ENCODE measurements around the gene TPSG1. TPM values are rescaled to one million over a fixed set of nuclear protein-coding genes. Genes with fewer than 3 reads are reported as not detected.

The TPSG1 gene
- total RNA-seq, 1 experiment from 2014 or later, result not detected

DNA sequence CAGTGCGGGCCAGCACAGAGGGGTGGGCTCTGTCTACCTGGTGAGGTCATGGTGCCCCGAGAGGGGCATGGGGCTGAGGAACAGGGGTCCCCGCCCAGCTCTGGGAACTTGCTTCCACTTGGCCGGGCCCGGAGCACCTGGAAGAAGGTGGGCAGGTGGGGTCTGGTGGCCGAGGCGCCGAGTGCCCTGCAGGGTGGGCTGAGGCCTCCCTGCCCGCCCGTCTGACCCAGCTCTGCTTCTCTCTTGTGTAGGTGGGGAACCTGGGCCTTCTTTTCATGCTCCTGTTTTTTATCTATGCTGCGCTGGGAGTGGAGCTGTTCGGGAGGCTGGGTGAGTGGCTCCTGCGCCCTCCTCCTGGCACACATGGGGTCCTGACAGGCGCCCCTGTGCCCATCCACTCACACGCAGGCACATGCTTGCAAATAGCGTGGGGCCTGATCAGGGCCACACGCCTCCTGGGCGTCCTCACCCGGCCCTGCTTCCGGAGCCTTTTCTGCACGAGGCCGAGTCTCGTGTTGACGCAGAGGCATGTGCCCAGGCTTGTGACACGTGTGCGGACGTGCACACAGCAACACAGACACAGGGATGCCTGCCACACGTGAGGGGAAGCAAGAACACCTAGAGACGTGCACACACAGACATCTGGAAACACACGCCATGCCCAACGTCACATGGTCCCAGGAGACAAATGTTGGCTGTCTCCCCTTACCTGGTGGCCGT, 8.2 kb downstream of the TPSG1 start:
- H3K27ac ChIP-seq (ENCODE audit: insufficient read length, low read depth, low read length), result no peak overlapping the region
- peak overlapping the region in 1 of 3 experiments; percentile 70; a peak in 1 of 7 replicates for H3K27ac Mint-ChIP-seq
- H3K14ac ChIP-seq (ENCODE audit: insufficient read depth, low read length), result no peak overlapping the region; the same call in 1 of the 2 replicates
- H3K79me2 ChIP-seq (ENCODE audit: insufficient read depth, low read length), result no peaks in the 10 kb centered on the region
- no peak overlapping the region for H2BK120ac ChIP-seq (ENCODE audit: low read depth, low read length, poor library complexity, severe bottlenecking)
- H4K91ac ChIP-seq (ENCODE audit: insufficient read length, low read depth, low read length), result no peak overlapping the region
- no peak overlapping the region for H2BK5ac ChIP-seq (ENCODE audit: insufficient read length, low read length)
- H2BK15ac ChIP-seq (ENCODE audit: low read depth, low read length), result no peak overlapping the region
- H3K23me2 ChIP-seq (ENCODE audit: insufficient read length, low read depth, low read length, poor library complexity, severe bottlenecking), result no peaks in the 10 kb centered on the region
- H2AK5ac ChIP-seq (ENCODE audit: insufficient read length, low read length), result no peak overlapping the region
- H3K4me1 Mint-ChIP-seq, result no peaks in the 10 kb centered on the region
- no peak overlapping the region for H3K4me3 Mint-ChIP-seq
- no peak overlapping the region for H2BK20ac ChIP-seq (ENCODE audit: low read depth, low read length, poor library complexity, severe bottlenecking)
- no peak overlapping the region for H3K4me2 ChIP-seq (ENCODE audit: insufficient read depth, insufficient read length, low read length)
- H3K4ac ChIP-seq (ENCODE audit: low read depth, low read length), result no peak overlapping the region
- H4K20me1 ChIP-seq (ENCODE audit: control insufficient read depth, insufficient read depth, insufficient read length), result peaks cover 3% of the 10 kb centered on the region
- H3T11ph ChIP-seq (ENCODE audit: low read length), result no peak overlapping the region
- no peak overlapping the region for H4K5ac ChIP-seq (ENCODE audit: insufficient read length, low read depth, low read length)
- TF ChIP-seq, protein P1, sequence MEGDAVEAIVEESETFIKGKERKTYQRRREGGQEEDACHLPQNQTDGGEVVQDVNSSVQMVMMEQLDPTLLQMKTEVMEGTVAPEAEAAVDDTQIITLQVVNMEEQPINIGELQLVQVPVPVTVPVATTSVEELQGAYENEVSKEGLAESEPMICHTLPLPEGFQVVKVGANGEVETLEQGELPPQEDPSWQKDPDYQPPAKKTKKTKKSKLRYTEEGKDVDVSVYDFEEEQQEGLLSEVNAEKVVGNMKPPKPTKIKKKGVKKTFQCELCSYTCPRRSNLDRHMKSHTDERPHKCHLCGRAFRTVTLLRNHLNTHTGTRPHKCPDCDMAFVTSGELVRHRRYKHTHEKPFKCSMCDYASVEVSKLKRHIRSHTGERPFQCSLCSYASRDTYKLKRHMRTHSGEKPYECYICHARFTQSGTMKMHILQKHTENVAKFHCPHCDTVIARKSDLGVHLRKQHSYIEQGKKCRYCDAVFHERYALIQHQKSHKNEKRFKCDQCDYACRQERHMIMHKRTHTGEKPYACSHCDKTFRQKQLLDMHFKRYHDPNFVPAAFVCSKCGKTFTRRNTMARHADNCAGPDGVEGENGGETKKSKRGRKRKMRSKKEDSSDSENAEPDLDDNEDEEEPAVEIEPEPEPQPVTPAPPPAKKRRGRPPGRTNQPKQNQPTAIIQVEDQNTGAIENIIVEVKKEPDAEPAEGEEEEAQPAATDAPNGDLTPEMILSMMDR (conservative IDR thresholded peaks at IDR 0.05), result no peak
- H3K79me1 ChIP-seq (ENCODE audit: insufficient read depth, low read depth, low read length, poor library complexity, severe bottlenecking), result no peaks in the 10 kb centered on the region
- H3K9ac ChIP-seq (ENCODE audit: extremely low read depth, insufficient read length, low read length), result no peak overlapping the region
- no peaks in the 10 kb centered on the region for H3K27me3 ChIP-seq (ENCODE audit: insufficient read depth, low read length)
- no peak overlapping the region for H3K18ac ChIP-seq (ENCODE audit: insufficient read length, low read depth, low read length)
- H3K56ac ChIP-seq (ENCODE audit: insufficient read length, low read depth, low read length), result no peak overlapping the region
- no peak overlapping the region for H4K8ac ChIP-seq (replicated peaks; ENCODE audit: insufficient read length, low read depth, low read length)
- H3K9me3 Mint-ChIP-seq, result peaks cover 0 to 3% of the 10 kb centered on the region in 2 experiments; a peak in 1 of 5 replicates
- H2AFZ ChIP-seq (ENCODE audit: low read length), result no peak overlapping the region
- peaks cover 6 to 32% (median 29%) of the 10 kb centered on the region in 3 experiments; a peak in 6 of 7 replicates for H3K36me3 Mint-ChIP-seq (ENCODE audit: insufficient read depth in 1 of 3, low read depth in 3 of 3)
- no peaks in the 10 kb centered on the region for H3K27me3 Mint-ChIP-seq (ENCODE audit: low read depth)
- H3K23ac ChIP-seq (ENCODE audit: insufficient read length, low read depth, low read length), result no peak overlapping the region
- H2BK12ac ChIP-seq (ENCODE audit: insufficient read length, low read depth, low read length), result no peak overlapping the region
- no peak for DNase-seq
- WGBS (ENCODE audit: extremely low coverage, insufficient read length, low lambda C conversion rate), result no CpG with 5 or more reads among the region's 32 CpGs
- H3K4me1 ChIP-seq (ENCODE audit: insufficient read depth, low read length), result no peaks in the 10 kb centered on the region
- H3K9me3 ChIP-seq (ENCODE audit: control insufficient read depth, low read depth, low read length), result no peaks in the 10 kb centered on the region

All from H9 (cell line).